Activated gamma-delta T cell treated with anti-CD3 and anti-CD28 coated beads, Interleukin-2, amount 50 U/mL, for 16 hours (primary cell): Measurements from ENCODE around the gene NINL.

Experiments used
- DNase-seq: peaks from one replicate; pipeline ENCODE4 v3.0.0-alpha.2; 2020; ENCODE audit warnings: low read depth

The NINL gene

GRCh38 chr20:25500880-25501351, 84.4 kb downstream of the NINL start:
- no peak for DNase-seq

DNA sequence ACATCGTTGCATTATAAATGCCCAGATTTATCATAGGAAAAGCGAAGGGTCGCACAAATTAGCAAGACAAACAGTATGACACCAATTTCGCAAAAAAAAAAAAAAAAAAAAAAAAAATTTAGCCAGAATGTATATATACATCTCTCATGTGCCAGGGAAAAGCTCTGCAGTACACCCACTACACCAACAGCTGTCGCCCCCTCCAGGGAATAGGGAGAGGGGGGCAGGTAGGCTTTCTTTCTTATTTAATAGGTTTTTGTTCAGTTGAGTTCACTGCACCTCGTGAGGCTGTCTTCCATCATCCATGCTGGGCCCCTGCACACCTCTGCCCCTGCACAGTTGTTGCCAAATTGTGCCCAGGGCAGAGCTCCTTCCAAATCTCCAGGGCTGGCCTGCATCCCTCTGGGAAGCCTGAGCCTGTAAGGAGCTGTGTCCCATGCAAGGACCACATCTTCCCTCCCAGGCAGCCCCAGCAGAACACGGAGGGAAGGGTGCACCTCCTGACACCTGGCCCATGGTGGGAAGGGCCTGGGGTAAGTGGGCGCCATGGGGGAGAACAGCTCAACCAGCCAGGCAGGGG, 85.4 kb downstream of the NINL start:
- no peak for DNase-seq

DNA sequence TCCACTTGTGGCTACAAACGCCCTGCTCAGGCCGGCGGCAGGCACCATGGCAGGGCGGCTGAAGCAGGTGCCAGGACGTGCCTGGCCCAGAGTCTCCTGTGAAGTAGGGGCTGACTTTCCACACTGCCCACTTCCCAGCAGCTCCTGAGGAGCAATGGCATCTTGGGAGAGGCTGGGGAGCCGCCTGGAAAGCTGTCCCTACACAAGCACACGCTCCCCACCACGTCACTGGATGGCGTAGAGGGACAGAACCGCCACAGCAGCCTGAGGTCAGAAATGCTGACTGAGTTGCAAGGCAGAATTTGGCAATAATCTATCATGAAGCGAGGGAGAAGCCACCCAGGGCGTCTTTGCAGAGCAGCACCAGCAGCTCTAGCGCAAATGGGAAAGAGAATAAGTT, 86.3 kb downstream of the NINL start:
- no peak for DNase-seq

DNA sequence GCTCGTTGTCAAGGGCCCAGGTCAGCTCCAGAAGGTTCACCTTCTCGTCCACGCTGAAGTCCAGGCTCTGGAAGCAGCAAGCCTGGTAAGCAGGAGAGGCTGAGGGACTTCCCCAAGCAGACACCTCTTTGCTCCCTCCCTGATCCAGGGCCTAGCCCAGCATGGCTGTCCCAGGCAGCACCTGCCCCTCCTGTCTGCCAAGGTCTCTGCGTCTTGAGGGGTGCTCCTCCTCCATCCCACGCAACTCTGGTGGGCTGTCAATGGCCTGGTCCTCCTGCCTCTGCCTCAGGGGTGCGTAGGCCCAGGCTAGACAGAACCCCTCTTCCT, 87.1 kb downstream of the NINL start:
- DNase-seq, result no peak

DNA sequence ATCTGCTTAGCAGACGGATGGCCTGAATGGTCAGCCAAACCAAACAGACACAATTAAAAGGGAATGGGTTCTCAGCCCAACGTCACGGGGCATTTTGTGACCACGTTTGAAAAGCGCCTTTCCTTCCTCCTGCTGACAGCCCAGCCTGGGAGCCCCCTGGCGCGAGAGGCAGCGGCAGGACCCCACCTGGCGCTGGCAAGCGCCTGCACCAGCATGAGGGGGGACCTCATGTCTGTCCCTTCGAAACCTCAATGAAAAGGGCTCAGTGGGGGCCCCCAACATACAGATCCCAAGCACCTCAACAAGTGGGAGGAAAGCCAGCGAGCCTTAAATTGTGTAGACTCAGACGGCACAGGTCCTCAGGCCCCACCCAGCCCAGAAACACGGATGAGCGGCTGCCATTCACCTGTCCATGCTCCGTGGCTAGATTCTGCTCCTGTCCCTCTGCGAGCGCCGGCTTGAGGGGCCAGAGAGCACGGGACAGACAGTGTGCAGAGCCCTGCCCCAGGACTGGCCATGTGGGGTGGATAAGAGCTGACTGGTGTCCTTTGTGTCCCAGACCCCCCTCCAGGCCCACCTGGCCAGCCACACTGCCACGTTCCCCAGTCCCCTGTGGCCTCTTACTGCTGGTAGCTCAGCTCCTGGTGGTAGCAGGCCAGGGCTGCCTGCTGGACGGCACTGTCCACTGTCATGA, 87.6 kb downstream of the NINL start:
- DNase-seq, result no peak

GRCh38 chr20:25496968-25497401, 88.3 kb downstream of the NINL start:
- DNase-seq, result no peak

- DNase-seq, result no peak
Measured at GRCh38 chr20:25496165-25496967, 89.0 kb downstream of the NINL start.

DNA sequence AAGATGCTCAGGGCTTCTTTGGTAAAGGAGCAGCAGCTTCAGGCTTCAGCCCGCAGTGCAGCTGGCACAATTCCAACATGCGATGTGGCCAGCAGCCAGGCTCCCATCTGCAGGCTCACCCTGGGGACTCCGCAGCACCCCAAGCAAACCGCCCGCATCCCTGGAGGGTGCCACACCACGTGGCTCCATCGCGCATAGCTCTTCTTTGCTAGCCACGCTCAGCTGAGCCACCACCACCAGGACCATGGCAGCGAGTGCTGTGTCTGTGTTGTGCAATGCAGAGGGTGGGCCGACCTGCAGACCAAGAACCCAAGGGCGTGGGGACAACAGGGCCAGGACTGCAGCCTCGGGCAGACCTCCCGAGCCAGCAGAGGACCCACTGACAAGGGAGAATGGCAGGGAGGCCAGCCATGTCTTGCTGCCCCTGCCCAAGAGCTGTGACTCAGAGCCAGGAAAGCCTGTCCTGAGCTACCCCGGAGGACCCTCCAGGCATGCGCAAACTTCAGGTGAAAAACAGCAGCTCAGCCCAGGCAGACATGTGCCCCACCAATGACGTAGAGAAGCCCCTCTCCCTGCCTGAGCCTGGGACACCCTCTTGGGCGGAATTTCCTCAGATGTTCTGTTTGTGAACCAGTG, 90.0 kb downstream of the NINL start:
- DNase-seq, result no peak

- no peak for DNase-seq
Measured at GRCh38 chr20:25494506-25495188, 90.7 kb downstream of the NINL start.

DNA sequence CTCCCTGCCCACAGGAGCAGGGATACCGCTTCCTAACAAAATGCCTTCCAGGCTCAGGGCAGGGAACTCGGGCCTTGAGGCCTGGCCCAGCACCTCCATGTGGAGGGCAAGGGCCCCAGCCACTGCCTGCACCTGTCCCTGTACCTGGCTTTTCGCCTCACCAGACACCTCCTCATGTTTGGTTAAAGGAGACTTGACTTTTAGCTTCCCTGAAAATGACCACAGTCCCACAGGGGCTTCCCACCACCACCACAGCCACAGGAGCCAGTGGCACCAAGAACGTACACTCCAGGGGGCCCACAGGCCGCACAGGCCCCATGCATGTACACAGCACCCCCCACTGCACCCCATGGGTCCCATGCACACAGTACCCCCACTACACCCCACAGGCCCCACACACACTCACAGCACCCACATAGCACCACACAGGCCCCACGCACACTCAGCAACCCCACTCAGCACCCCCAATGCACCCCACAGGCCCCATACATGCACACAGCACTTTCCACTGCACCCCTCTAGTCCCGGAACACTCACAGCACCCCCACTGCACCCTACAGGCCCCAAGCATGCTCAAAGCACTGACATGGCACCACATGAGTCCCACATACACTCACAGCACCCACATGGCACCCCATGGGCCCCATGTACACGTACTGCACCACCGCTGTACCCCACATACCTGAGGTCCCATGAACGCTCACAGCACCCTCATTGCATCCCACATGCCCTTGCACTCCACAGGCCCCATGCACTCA, 91.4 kb downstream of the NINL start:
- no peak for DNase-seq

DNA sequence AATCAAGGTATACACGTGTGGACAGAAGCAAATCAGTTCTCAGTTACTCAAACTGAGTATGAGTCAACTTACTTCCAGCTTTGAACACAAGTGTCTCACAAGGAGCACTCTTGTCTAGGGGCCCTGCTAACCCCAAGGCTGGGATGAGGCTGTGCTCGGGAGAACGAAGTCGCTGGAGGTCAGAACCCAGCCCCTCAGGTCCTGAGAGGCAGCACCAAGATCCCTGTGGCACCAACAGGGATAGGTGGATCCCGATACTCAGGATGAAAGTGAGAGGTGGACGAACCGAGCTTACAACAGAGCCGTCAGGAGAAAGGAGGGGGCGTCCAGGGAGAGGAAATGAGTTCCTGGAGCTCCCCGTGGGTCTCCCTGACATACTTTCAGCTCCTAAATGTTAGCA, 92.2 kb downstream of the NINL start:
- no peak for DNase-seq

DNA sequence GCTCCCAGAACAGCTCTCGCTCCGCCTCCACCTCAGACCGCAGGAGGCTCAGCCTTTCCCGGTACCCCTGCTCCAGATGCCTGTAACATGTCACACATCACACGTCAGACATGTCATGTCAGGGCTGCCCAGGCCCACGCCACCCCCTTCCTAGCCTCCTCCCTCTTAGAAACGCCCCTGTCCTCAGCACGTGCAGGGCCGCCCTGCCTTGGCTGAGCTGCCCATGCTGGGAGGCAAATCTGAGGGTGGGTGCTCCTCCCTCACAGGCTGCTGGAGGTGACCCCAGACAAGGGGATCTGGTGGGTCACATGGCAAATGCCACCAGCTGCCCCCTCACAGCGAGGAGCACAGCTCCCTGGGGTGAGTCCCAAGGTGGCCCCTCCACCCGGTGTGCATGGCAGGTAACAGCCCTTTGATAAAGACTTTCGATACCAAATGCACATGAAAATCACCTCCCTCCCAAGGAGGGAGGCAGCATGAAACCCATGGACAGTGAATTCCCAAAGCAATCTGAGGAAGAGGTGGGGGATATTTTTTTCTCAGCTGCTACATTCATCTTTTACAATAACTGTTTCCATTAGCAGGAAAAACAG, 93.8 kb downstream of the NINL start:
- DNase-seq, result no peak

GRCh38 chr20:25490656-25491445, 94.5 kb downstream of the NINL start:
- no peak for DNase-seq

DNA sequence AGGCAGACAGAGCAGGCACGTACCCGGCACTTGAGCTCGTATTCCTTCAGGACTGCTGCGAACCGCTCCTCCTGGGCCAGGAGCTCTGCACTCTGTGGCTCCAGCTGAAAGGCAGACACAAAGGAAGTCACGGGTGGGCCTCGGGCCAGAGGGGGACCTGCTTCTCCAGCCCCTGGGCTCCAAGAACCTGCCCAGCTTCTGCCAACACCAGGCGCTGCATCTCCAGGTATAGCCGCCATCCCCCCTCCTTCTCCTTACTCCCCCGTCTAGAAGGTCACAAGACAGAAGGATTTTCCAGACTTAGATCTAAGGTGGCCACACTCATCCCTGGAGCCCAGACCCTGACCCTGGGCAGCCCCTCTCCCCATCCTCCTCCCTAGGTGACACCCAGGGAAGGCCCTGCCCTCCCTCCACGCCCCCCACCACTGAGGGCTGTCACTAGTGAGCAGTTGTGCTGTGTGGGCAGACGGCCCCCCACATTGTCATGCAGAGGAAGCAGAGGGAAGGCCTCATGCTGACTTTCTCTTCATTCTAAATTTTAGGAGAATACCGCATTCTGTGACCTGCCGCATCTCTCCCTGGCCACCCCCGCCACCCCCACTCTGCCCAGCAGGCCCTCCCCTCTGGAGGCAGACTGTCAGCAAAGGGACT, 96.0 kb downstream of the NINL start:
- no peak for DNase-seq

GRCh38 chr20:25487975-25488374, 97.4 kb downstream of the NINL start:
- DNase-seq, result no peak

DNA sequence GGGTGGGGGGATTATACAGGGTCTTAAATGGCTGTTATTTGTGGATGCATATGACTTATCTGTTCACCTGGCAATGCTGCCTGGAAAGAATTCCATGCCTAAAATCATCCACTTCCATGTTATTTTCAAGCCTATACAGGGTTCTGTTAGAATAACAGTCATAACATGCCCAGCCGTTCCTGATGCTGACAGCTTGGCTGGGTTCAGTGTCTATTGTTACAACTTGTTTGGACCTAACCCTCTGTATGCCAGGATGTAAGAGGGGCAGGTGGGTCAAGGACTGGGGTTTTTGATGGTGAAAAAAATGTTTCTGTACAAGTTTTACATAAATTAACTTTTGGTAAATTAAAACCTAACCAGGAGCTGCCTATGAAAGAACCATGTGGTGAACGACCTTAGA, 98.0 kb downstream of the NINL start:
- no peak for DNase-seq

DNA sequence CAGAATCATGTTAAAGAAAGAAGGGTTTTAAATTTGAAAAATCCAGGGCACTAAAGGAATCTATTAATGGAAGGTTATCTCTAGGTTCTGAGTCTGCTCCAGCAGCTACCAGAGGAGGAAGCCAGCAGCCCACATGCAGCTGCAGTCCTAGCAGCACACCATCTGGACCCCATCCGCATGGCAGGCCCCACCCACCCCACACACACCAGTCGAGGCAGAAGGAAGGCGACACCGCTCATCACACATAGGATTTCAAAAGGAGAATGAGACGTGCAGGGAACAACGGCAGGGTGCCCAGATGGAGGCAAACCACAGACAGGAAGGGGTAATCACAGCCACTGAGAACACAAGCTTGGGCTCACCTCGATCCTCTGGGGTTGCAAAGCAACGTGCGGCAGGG, 99.0 kb downstream of the NINL start:
- DNase-seq, result no peak

DNA sequence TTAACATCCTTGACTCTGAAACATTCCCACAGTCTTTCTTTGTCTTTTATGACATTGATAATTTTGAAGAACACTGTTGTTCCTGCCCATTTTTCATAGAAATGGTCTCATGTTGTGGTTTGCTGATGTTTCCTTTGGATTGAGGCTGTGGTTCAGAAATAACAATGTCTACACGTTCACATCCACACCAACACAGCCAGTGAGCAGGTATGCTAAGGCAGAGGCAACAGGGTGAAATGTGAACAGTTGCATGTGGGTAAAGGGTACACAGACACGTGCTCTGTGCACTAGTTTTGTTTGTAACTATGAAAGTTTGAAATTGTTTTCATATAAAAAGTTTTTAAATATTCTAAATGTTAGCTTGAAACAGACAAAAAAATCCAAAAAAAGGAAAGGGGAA, 99.5 kb downstream of the NINL start:
- no peak for DNase-seq

DNA sequence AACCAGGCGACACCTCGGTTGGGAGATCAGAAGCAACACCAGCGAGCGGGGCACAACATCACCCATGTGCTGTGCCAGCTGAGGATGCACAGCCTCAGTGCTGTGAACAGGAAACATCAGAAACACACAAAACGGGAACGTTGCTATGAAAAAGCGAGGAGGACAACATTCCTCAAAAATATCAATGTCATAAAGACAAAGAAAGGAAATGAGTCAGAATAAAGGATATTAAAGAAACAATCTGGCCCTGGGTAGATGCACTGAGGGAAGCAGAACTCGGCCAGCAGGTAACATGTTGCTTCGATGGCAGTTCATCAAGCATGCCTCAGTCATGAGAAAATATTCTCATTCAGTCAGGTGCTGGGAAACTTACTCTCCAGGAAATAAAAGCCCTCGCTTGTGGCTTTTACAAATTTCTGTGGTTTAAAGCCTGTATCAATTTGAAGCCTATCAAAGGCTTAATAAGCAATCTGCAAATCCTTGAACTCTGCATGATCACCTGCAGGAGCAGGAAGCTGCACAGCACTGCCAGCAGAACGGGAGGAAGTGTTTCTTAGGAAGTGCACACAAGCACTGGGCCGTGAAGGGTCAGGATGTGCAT, 100.3 kb downstream of the NINL start:
- DNase-seq, result no peak
